Astrocyte of the spinal cord (primary cell): ENCODE data around the gene SLC12A9.
A peak's percentile ranks its signal among the peaks of the same experiment; 100 is the strongest.

Experiments
- DNase-seq: peaks from one replicate; pipeline ENCODE4 v3.0.0; 2011; ENCODE audit warnings: low read depth, low spot score
- H3K4me3 ChIP-seq: 2 replicates; pipeline ENCODE4 v1.5.1; 2011; ENCODE audit warnings: low read depth, mild to moderate bottlenecking, low read length, moderate library complexity
- in situ Hi-C: cut with HindIII; loops from 2 replicates; pipeline ENCODE4 v1.10.0; 2017; ENCODE audit warnings: low sequenced_read_pairs
- TF ChIP-seq, protein P1 (sequence below): IDR thresholded peaks from 2 replicates; pipeline ENCODE4 v1.5.1; 2012; ENCODE audit warnings: low read depth, mild to moderate bottlenecking, low read length, inconsistent platforms

SLC12A9 gene

GRCh38 chr7:100896732-100897608, 44.5 kb downstream of the SLC12A9 start:
- DNase-seq: no peak
- in situ Hi-C loops: no loop called here
- no peak overlapping the region for H3K4me3 ChIP-seq
- TF ChIP-seq, protein P1, sequence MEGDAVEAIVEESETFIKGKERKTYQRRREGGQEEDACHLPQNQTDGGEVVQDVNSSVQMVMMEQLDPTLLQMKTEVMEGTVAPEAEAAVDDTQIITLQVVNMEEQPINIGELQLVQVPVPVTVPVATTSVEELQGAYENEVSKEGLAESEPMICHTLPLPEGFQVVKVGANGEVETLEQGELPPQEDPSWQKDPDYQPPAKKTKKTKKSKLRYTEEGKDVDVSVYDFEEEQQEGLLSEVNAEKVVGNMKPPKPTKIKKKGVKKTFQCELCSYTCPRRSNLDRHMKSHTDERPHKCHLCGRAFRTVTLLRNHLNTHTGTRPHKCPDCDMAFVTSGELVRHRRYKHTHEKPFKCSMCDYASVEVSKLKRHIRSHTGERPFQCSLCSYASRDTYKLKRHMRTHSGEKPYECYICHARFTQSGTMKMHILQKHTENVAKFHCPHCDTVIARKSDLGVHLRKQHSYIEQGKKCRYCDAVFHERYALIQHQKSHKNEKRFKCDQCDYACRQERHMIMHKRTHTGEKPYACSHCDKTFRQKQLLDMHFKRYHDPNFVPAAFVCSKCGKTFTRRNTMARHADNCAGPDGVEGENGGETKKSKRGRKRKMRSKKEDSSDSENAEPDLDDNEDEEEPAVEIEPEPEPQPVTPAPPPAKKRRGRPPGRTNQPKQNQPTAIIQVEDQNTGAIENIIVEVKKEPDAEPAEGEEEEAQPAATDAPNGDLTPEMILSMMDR: peak; percentile 79

GRCh38 chr7:100897772-100898454, 45.4 kb downstream of the SLC12A9 start:
- in situ Hi-C loops: no loop called here
- DNase-seq: no peak
- TF ChIP-seq, protein P1: no peak
- no peak overlapping the region for H3K4me3 ChIP-seq

- TF ChIP-seq, protein P1: no peak
- in situ Hi-C loops: no loop called here
- no peak overlapping the region for H3K4me3 ChIP-seq
Measured at GRCh38 chr7:100899432-100899831, 46.9 kb downstream of the SLC12A9 start.

DNA sequence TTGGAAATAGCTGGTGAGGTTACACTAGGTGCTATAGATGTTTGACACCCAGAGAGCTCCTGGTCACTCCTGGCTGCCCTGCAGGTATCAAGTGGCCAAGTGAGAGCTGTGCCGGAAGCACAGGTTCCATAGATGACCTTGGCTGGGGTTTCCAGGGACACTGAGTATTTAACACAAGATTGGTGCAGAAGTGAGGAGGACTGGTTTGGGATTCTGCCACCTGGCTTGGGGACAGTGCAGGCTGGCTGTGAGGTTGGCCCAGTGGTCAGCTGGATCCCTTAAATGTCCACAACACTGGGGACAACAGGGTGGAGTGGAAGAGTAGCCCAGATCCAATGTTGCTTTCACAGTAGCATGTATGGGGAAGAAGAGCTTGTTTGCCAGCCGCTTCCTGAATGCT, 48.5 kb downstream of the SLC12A9 start:
- DNase-seq: no peak
- no peak overlapping the region for H3K4me3 ChIP-seq
- in situ Hi-C loops: no loop called here
- TF ChIP-seq, protein P1: no peak

More at GRCh38 chr7:100899432-100899831, 46.9 kb downstream of the SLC12A9 start:
- DNase-seq: no peak

GRCh38 chr7:100901921-100902332, 49.4 kb downstream of the SLC12A9 start:
- TF ChIP-seq, protein P1: no peak
- in situ Hi-C loops: no loop called here
- no peak overlapping the region for H3K4me3 ChIP-seq
- no peak for DNase-seq

DNA sequence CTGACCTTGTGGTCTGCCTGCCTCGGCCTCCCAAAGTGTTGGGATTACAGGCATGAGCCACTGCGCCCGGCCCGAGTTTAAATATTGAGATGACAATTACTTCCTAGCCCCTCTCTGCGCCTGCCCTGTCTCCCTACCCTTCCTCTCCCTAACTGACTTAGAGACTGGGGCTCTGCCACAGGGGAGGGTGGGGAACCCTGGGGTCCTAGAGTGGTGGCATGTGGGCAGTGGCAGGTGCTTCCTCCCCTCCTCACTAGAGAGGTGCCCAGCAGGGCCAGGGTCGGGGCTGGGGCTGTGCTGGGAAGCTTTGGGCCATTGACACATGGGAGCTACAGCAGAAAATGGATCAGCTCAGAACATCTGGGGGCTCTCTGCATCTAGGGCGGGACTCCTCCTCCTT, 50.1 kb downstream of the SLC12A9 start:
- DNase-seq: no peak
- H3K4me3 ChIP-seq: no peak overlapping the region
- in situ Hi-C loops: no loop called here
- TF ChIP-seq, protein P1: no peak
